ENCODE measurements around the gene MFNG.

DNA sequence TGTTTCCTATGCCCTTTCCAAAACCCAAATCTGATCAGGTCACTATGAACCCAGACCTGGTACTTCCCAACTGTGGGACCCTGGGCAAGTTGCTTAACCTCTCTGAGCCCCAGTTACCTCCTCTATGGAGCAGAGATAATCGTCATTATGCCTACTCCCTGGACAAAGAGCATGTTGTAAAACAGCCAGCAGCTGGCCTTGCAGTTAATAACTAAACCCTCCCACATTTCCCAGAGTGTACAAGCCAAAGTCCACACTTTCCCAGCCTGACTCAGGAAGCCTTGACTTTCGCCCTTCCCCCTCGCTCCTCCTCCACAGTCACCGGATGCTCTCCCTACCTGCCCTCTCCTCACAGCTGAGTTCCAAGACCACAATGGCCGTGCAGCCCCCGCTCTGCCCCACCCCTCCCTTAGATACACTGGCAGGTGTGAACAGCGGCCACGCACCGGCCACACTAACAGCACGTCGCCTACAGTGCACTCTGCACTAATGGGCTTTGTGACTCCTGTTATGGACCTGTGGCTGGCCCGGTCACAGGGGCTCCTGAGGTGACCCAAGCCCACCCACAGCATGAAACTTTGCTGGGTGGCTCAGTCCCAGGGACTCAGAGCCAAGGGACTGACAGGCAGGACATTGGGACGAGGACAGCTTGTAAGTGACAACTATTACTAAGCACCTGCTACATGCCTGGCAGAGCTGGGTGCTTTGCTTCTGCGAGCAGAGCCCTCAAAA, 15.6 kb upstream of the MFNG start:
- TF ChIP-seq, protein P1, sequence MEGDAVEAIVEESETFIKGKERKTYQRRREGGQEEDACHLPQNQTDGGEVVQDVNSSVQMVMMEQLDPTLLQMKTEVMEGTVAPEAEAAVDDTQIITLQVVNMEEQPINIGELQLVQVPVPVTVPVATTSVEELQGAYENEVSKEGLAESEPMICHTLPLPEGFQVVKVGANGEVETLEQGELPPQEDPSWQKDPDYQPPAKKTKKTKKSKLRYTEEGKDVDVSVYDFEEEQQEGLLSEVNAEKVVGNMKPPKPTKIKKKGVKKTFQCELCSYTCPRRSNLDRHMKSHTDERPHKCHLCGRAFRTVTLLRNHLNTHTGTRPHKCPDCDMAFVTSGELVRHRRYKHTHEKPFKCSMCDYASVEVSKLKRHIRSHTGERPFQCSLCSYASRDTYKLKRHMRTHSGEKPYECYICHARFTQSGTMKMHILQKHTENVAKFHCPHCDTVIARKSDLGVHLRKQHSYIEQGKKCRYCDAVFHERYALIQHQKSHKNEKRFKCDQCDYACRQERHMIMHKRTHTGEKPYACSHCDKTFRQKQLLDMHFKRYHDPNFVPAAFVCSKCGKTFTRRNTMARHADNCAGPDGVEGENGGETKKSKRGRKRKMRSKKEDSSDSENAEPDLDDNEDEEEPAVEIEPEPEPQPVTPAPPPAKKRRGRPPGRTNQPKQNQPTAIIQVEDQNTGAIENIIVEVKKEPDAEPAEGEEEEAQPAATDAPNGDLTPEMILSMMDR (conservative IDR thresholded peaks at IDR 0.05; ENCODE audit: low read length) = no peak
- TF ChIP-seq EZH2phosphoT487 (IDR thresholded peaks at IDR 0.05; ENCODE audit: borderline replicate concordance) = no peak

All from Loucy (cell line).